HL-60 (cell line): ENCODE results near the gene MAPK8IP2.

Experiments
- DNase-seq, 2 experiments: peaks; one replicate each; pipeline ENCODE4 v3.0.0-alpha.2; 2010 to 2020; ENCODE audit warnings: low read depth in 1 of 2, low spot score in 1 of 2
- H3K27ac ChIP-seq: fragments of 250-450 bp; sonication (Bioruptor Pico); replicated peaks from 2 replicates; pipeline ENCODE4 v1.5.1; 2020; ENCODE audit warnings: mild to moderate bottlenecking, moderate library complexity
- H3K27me3 ChIP-seq: fragments of 250-450 bp; sonication (Bioruptor Pico); 2 replicates; pipeline ENCODE4 v1.5.1; 2021; ENCODE audit warnings: mild to moderate bottlenecking, moderate library complexity; ENCODE audit not compliant: insufficient read depth, poor library complexity, severe bottlenecking
- H3K4me3 ChIP-seq: replicated peaks from 2 replicates; pipeline ENCODE4 v1.5.1; 2011; ENCODE audit warnings: mild to moderate bottlenecking, control low read depth, low read length; ENCODE audit not compliant: insufficient read depth
- GABPA ChIP-seq: IDR thresholded peaks from 2 replicates; pipeline ENCODE4 v1.6.1; 2012; ENCODE audit warnings: low read depth
- POLR2AphosphoS5 ChIP-seq: IDR thresholded peaks from 2 replicates; pipeline ENCODE4 v1.6.1; 2012; ENCODE audit warnings: low read depth
- SPI1 ChIP-seq: IDR thresholded peaks from 2 replicates; pipeline ENCODE4 v1.6.1; 2012; ENCODE audit warnings: low read depth, mild to moderate bottlenecking, borderline replicate concordance
- TF ChIP-seq, protein P1 (sequence below): IDR thresholded peaks from one replicate; pipeline ENCODE4 v1.5.1; 2011; ENCODE audit warnings: low read length, control low read depth, inconsistent platforms; ENCODE audit not compliant: insufficient read depth
- TF ChIP-seq, protein P2 (sequence below): IDR thresholded peaks from 2 replicates; pipeline ENCODE4 v1.6.1; 2012; ENCODE audit warnings: low read depth; ENCODE audit not compliant: insufficient replicate concordance

MAPK8IP2 gene

DNA sequence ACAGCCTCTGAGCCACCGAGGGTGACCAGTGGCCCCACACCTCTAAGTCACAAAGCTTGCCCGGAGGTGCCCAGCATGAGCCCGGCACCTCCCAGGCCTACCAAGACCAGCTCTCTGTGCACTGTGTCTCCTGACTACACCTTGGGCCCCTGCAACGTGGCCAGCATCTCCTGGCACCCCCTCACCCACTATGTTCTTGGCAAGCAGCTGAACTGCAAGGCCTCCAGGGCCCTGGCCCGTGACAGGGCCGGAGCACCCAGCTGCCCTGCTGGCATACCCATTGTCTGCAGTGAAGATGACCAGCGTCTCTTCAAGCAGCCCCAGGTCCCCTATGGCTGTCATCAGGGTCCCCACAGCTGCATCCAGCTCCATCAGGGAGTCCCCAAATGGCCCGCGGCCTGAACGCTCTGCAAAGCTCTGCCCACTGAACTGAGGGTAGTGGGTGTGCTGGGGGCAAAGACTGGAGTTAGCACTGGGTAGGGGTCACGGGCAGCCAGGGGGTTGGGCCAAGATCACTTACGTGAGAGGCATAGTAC, 25.8 kb downstream of the MAPK8IP2 start:
- no peak overlapping the region for H3K4me3 ChIP-seq
- H3K27me3 ChIP-seq, result no peaks in the 10 kb centered on the region
- no peak overlapping the region for H3K27ac ChIP-seq
- no peak for DNase-seq
- TF ChIP-seq SPI1 (no peak), POLR2AphosphoS5 (no peak), GABPA (no peak)
- TF ChIP-seq, protein P1, sequence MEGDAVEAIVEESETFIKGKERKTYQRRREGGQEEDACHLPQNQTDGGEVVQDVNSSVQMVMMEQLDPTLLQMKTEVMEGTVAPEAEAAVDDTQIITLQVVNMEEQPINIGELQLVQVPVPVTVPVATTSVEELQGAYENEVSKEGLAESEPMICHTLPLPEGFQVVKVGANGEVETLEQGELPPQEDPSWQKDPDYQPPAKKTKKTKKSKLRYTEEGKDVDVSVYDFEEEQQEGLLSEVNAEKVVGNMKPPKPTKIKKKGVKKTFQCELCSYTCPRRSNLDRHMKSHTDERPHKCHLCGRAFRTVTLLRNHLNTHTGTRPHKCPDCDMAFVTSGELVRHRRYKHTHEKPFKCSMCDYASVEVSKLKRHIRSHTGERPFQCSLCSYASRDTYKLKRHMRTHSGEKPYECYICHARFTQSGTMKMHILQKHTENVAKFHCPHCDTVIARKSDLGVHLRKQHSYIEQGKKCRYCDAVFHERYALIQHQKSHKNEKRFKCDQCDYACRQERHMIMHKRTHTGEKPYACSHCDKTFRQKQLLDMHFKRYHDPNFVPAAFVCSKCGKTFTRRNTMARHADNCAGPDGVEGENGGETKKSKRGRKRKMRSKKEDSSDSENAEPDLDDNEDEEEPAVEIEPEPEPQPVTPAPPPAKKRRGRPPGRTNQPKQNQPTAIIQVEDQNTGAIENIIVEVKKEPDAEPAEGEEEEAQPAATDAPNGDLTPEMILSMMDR, result no peak
- TF ChIP-seq, protein P2, sequence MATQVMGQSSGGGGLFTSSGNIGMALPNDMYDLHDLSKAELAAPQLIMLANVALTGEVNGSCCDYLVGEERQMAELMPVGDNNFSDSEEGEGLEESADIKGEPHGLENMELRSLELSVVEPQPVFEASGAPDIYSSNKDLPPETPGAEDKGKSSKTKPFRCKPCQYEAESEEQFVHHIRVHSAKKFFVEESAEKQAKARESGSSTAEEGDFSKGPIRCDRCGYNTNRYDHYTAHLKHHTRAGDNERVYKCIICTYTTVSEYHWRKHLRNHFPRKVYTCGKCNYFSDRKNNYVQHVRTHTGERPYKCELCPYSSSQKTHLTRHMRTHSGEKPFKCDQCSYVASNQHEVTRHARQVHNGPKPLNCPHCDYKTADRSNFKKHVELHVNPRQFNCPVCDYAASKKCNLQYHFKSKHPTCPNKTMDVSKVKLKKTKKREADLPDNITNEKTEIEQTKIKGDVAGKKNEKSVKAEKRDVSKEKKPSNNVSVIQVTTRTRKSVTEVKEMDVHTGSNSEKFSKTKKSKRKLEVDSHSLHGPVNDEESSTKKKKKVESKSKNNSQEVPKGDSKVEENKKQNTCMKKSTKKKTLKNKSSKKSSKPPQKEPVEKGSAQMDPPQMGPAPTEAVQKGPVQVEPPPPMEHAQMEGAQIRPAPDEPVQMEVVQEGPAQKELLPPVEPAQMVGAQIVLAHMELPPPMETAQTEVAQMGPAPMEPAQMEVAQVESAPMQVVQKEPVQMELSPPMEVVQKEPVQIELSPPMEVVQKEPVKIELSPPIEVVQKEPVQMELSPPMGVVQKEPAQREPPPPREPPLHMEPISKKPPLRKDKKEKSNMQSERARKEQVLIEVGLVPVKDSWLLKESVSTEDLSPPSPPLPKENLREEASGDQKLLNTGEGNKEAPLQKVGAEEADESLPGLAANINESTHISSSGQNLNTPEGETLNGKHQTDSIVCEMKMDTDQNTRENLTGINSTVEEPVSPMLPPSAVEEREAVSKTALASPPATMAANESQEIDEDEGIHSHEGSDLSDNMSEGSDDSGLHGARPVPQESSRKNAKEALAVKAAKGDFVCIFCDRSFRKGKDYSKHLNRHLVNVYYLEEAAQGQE, result no peak

DNA sequence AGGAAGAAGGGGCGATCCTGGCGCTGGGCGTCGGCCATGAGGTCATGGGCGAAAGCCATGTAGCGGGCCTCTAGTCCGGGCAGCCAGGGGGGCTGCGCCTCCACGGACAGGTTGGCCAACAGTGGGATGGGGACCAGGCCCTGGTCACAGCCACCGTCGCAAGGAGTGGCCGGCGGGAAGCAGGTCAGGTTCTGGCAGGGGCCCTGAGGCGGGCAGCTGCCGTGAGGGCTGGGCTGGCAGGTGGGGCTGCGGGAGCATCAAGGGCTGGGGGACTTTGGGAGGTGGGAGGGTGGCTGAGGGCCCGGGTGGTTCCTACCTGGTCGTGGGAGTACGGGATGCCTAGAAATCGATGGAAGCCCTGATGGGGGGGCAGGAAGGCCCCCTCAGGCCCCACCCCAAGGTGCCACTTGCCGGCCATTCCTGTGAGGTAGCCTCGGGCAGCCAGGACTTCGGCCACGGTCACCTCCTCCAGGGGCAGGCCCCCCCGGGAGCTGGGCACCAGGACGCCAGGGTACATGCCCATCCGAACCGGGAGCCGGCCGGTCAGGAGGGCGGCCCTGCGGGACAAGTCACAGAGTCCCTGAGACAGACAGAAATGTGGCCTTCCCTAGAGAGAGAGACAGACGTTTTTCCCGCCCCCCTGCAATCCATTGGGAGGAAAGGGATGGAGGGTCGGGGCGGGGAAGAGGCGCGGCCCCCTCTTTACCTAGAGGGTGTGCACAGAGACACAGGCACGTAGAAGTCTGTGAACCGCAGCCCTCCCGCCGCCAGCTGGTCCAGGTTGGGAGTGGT, 26.5 kb downstream of the MAPK8IP2 start:
- Histone ChIP-seq H3K4me3 (peak overlapping the region; percentile 80), H3K27ac (peak overlapping the region; percentile 90), H3K27me3 (no peaks in the 10 kb centered on the region)
- TF ChIP-seq GABPA, result no peak
- peak in 1 of 2 experiments; percentile 27 for DNase-seq

DNA sequence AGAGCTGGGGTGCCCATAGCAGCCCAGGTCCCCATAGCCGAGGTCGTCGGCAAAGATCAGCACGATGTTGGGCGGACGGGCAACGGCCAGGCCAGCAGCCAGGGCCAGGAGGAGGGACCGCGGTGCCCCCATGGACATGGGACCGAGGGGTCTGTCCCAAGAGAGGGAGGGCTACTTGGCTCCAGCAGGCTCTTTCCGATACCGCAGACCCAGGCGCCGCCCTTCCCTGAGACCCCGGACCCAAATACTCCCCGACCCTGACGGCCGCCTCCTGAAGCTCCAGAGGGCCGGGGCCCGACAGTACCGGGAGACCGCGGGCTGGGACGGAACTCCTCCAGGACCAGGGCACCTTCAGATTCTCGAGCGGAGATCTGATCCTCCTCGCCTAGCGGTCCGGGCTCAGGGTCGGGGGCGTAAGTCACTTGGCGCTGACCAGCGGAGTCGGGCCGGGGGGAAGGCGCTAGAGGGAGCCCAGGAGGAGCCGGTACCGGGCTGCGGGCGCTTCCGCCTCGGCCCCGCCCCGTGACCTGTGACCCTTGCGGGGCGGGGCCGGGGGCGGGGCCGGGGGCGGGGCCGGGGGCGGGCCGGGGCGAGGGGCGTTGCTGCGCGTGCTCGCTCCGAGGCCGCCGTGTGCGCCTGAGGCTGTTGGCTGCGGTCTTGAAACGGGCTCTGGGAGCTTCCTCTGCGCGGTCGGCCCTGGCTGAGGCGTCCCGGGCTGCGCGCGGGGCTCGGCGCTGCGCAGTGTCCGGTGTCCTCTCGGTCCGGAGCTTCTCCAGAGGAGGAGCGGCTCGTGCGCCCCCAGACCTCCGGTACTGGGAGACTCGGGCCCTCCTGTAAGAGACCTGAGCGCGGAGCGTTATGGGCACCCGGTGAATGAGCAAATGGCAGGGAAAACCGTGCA, 27.3 kb downstream of the MAPK8IP2 start, which contains the start of gene ARSA:
Gene ARSA (minus strand): TSS at position 511 of the 901 bp plus-strand sequence. CDS start 373 bp downstream, at position 138.
- peak within 1 kb of the TSS; percentile 90 for H3K27ac ChIP-seq
- peak within 1 kb of the TSS; percentile 80 for H3K4me3 ChIP-seq
- DNase-seq, result peak; percentile 70 to 86
- TF ChIP-seq, protein P2, result peak; percentile 42
- TF ChIP-seq POLR2AphosphoS5 (peak; percentile 82), SPI1 (peak; percentile 23; the same call in 1 of the 2 replicates), GABPA (no peak)
- TF ChIP-seq, protein P1, result no peak
- no peaks in the 10 kb centered on the region for H3K27me3 ChIP-seq
